ENCODE data around the gene GALNTL6. TPM values are rescaled to one million over a fixed set of nuclear protein-coding genes. Genes with fewer than 3 reads are reported as not detected.

GALNTL6 gene
- total RNA-seq, 1 experiment from 2014 or later, result not detected

DNA sequence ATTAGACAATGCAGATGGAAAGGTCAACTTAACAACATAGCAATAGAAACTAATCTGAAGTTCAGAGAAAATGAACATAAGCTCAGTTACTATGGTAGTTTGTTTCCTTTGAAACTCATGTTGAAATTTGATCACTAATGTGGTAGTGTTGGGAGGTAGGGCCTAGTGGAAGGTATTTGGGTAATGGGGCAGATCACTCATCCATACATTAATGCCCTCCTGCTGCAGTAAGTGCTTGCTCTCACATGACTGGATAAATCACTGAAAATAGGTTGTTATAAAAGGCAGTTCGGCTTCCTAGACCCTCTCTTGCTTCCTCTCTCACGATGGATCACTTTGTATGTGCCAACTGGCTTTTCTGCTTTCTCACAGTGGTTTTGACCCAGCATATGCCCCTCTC lies 788.0 kb downstream of the GALNTL6 start:
- H3K27me3 Mint-ChIP-seq (ENCODE audit: low read depth), result no peaks in the 10 kb centered on the region
- H3K18ac ChIP-seq (ENCODE audit: insufficient read length, low read depth, low read length), result no peak overlapping the region
- H2BK5ac ChIP-seq (ENCODE audit: insufficient read length, low read length), result no peak overlapping the region
- no peak overlapping the region for H2BK12ac ChIP-seq (ENCODE audit: insufficient read length, low read depth, low read length)
- no peaks in the 10 kb centered on the region for H3K9me3 ChIP-seq (ENCODE audit: control insufficient read depth, low read depth, low read length)
- no peaks in the 10 kb centered on the region for H3K79me1 ChIP-seq (ENCODE audit: insufficient read depth, low read depth, low read length, poor library complexity, severe bottlenecking)
- no peak overlapping the region for H3K23ac ChIP-seq (ENCODE audit: insufficient read length, low read depth, low read length)
- no peak overlapping the region for H3K9ac ChIP-seq (ENCODE audit: extremely low read depth, insufficient read length, low read length)
- H2BK15ac ChIP-seq (ENCODE audit: low read depth, low read length), result no peak overlapping the region
- H3K79me2 ChIP-seq (ENCODE audit: insufficient read depth, low read length), result no peaks in the 10 kb centered on the region
- H3K9me3 Mint-ChIP-seq, result no peaks in the 10 kb centered on the region
- no peak overlapping the region for H3T11ph ChIP-seq (ENCODE audit: low read length)
- no peak overlapping the region for H3K27ac ChIP-seq (ENCODE audit: insufficient read length, low read depth, low read length)
- no peak overlapping the region for H4K5ac ChIP-seq (ENCODE audit: insufficient read length, low read depth, low read length)
- no peaks in the 10 kb centered on the region for H3K36me3 Mint-ChIP-seq (ENCODE audit: insufficient read depth in 1 of 3, low read depth in 3 of 3)
- H2BK120ac ChIP-seq (ENCODE audit: low read depth, low read length, poor library complexity, severe bottlenecking), result no peak overlapping the region
- no peak overlapping the region for H2BK20ac ChIP-seq (ENCODE audit: low read depth, low read length, poor library complexity, severe bottlenecking)
- H4K20me1 ChIP-seq (ENCODE audit: control insufficient read depth, insufficient read depth, insufficient read length), result no peaks in the 10 kb centered on the region
- no peak overlapping the region for H4K8ac ChIP-seq (replicated peaks; ENCODE audit: insufficient read length, low read depth, low read length)
- no peak overlapping the region for H3K4me2 ChIP-seq (ENCODE audit: insufficient read depth, insufficient read length, low read length)
- H2AK5ac ChIP-seq (ENCODE audit: insufficient read length, low read length), result no peak overlapping the region
- H3K4me1 Mint-ChIP-seq, result 0 out of 4 replicates have a peak, but pooled peaks cover 0 to 4% of the 10 kb centered on the region in 2 experiments
- H3K4me1 ChIP-seq (ENCODE audit: insufficient read depth, low read length), result 0 out of 2 replicates have a peak, but pooled peaks cover 3% of the 10 kb centered on the region
- WGBS (ENCODE audit: extremely low coverage, insufficient read length, low lambda C conversion rate), result no CpG with 5 or more reads among the region's 2 CpGs
- no peaks in the 10 kb centered on the region for H3K23me2 ChIP-seq (ENCODE audit: insufficient read length, low read depth, low read length, poor library complexity, severe bottlenecking)
- H3K27ac Mint-ChIP-seq, result 0 out of 7 replicates have a peak overlapping the region, but pooled peaks of 1 of the 3 experiments have one; percentile 29
- no peak overlapping the region for H2AFZ ChIP-seq (ENCODE audit: low read length)
- no peak overlapping the region for H4K91ac ChIP-seq (ENCODE audit: insufficient read length, low read depth, low read length)
- H3K4ac ChIP-seq (ENCODE audit: low read depth, low read length), result no peak overlapping the region
- no peaks in the 10 kb centered on the region for H3K27me3 ChIP-seq (ENCODE audit: insufficient read depth, low read length)
- no peak overlapping the region for H3K4me3 Mint-ChIP-seq
- no peak for TF ChIP-seq CTCF (conservative IDR thresholded peaks at IDR 0.05)
- no peak overlapping the region for H3K56ac ChIP-seq (ENCODE audit: insufficient read length, low read depth, low read length)
- no peak for DNase-seq
- H3K14ac ChIP-seq (ENCODE audit: insufficient read depth, low read length), result no peak overlapping the region
